HCT116 (cell line): ENCODE data around the gene ENTR1. TPM values are rescaled to one million over a fixed set of nuclear protein-coding genes. Genes with fewer than 3 reads are reported as not detected.

Experiments used
- ATAC-seq: fragments of 200-7000 bp; cut with Tn5 transposase; 2 replicates; pipeline ENCODE4 v1.9.1; 2020; ENCODE audit warnings: mild to moderate bottlenecking, moderate library complexity
- BruUV-seq: library from RNA; stranded (reverse); fragments of 400-500 nt; replicated peaks from 2 replicates; lab custom pipeline; 2021; lab: Mats Ljungman, UMichigan
- CTCF ChIA-PET: fragments of 300-600 bp; sonication (Branson Sonifier 250); formaldehyde crosslinking; loops from one replicate; lab custom pipeline; 2021; ENCODE audit warnings: antibody characterized with exemption; lab: Charles Lee
- POLR2A ChIA-PET: fragments of 300-600, 350-600 bp; sonication (Branson Sonifier 250); formaldehyde crosslinking; loops from one replicate; lab custom pipeline; 2021; ENCODE audit warnings: antibody characterized with exemption; lab: Charles Lee
- RAD21 ChIA-PET, 2 experiments: fragments of 300-600 bp; sonication (Branson Sonifier 250); formaldehyde crosslinking; loops; one replicate each; lab custom pipeline; 2023; ENCODE audit warnings: low total read pairs in 2 of 2; ENCODE audit not compliant: uncharacterized antibody in 2 of 2, unreplicated experiment in 2 of 2, low non-redundant PET in 1 of 2; lab: Charles Lee
- DNase-seq: peaks from one replicate; pipeline ENCODE4 v3.0.0-alpha.2; 2010; ENCODE audit warnings: low read depth, low spot score
- H2AFZ ChIP-seq: fragments of 200-600 bp; shearing (Covaris generic), sonication (generic); 2 replicates; pipeline ENCODE4 v1.6.1; 2017; ENCODE audit warnings: low read depth, mixed run types, mixed read lengths, antibody characterized with exemption, low read length; ENCODE audit not compliant: poor library complexity, severe bottlenecking
- H3K27ac ChIP-seq: 2 replicates; pipeline ENCODE4 v1.5.1; 2012; ENCODE audit warnings: low read depth, low read length
- H3K27me3 ChIP-seq: fragments of 200-600 bp; sonication (generic); 2 replicates; pipeline ENCODE4 v1.6.1; 2016; ENCODE audit warnings: mixed run types, low read length, mixed read lengths; ENCODE audit not compliant: insufficient read depth
- H3K36me3 ChIP-seq, 2 experiments: fragments of 200-500 bp in 1 of 2; fragments of 200-600 bp in 1 of 2; sonication (Bioruptor generic) in 1 of 2; sonication (generic) in 1 of 2; 2 replicates each; pipeline versions ENCODE4 v1.5.1 to v1.6.1; 2014 to 2016; ENCODE audit warnings: low read length in 2 of 2, inconsistent platforms in 1 of 2, mixed read lengths in 1 of 2, mixed run types in 1 of 2; ENCODE audit not compliant: insufficient read depth in 2 of 2, control insufficient read depth in 1 of 2
- H3K4me1 ChIP-seq, 2 experiments: fragments of 200-600 bp in 1 of 2; sonication (generic) in 1 of 2; 2 replicates each; pipeline versions ENCODE4 v1.5.1 to v1.6.1; 2012 to 2017; ENCODE audit warnings: low read length in 2 of 2, inconsistent platforms in 1 of 2, mild to moderate bottlenecking in 1 of 2, mixed read lengths in 1 of 2, mixed run types in 1 of 2, moderate library complexity in 1 of 2; ENCODE audit not compliant: insufficient read depth in 2 of 2, control insufficient read depth in 1 of 2
- H3K4me2 ChIP-seq: fragments of 200-600 bp; sonication (generic); 2 replicates; pipeline ENCODE4 v1.6.1; 2017; ENCODE audit warnings: mixed run types, low read length, mixed read lengths
- H3K4me3 ChIP-seq, 2 experiments: fragments of 200-600 bp in 1 of 2; sonication (generic) in 1 of 2; replicated peaks in 1 of 2; 2 replicates each; pipeline ENCODE4 v1.5.1; 2011 to 2016; ENCODE audit warnings: low read length in 2 of 2, control low read depth in 1 of 2, low read depth in 1 of 2, mild to moderate bottlenecking in 1 of 2, mixed read lengths in 1 of 2, mixed run types in 1 of 2
- H3K79me2 ChIP-seq: fragments of 200-600 bp; sonication (generic); 2 replicates; pipeline ENCODE4 v1.6.1; 2017; ENCODE audit warnings: mild to moderate bottlenecking, mixed run types, low read length, moderate library complexity, mixed read lengths; ENCODE audit not compliant: insufficient read depth
- H3K9ac ChIP-seq: fragments of 200-600 bp; sonication (generic); 2 replicates; pipeline ENCODE4 v1.6.1; 2016; ENCODE audit warnings: low read length, mixed read lengths
- H3K9me2 ChIP-seq: fragments of 200-600 bp; sonication (generic), shearing (Covaris generic); 2 replicates; pipeline ENCODE4 v1.6.1; 2017; ENCODE audit warnings: mixed run types, mild to moderate bottlenecking, moderate library complexity; ENCODE audit not compliant: insufficient read depth
- H3K9me3 ChIP-seq, 2 experiments: fragments of 200-500 bp in 1 of 2; fragments of 200-600 bp in 1 of 2; sonication (Bioruptor generic) in 1 of 2; sonication (generic) in 1 of 2; 2 replicates each; pipeline ENCODE4 v1.6.1; 2014 to 2017; ENCODE audit warnings: low read length in 2 of 2, mixed read lengths in 2 of 2, inconsistent platforms in 1 of 2, low read depth in 1 of 2, mild to moderate bottlenecking in 1 of 2, mixed run types in 1 of 2, moderate library complexity in 1 of 2; ENCODE audit not compliant: control insufficient read depth in 1 of 2, insufficient read depth in 1 of 2
- H4K20me1 ChIP-seq: fragments of 200-600 bp; sonication (generic), shearing (Covaris generic); 2 replicates; pipeline ENCODE4 v1.6.1; 2017; ENCODE audit warnings: mixed run types, mild to moderate bottlenecking, moderate library complexity; ENCODE audit not compliant: insufficient read depth
- EGR1 ChIP-seq: IDR thresholded peaks from 2 replicates; pipeline ENCODE4 v1.6.1; 2012; ENCODE audit warnings: low read depth
- JUND ChIP-seq: IDR thresholded peaks from 2 replicates; pipeline ENCODE4 v1.6.1; 2012
- TCF7L2 ChIP-seq: IDR thresholded peaks from 2 replicates; pipeline ENCODE4 v1.7.0; 2011; ENCODE audit warnings: borderline replicate concordance, inconsistent platforms; ENCODE audit not compliant: insufficient read depth, insufficient read length; ENCODE audit errors: extremely low read depth
- YY1 ChIP-seq: IDR thresholded peaks from 2 replicates; pipeline ENCODE4 v1.6.1; 2011; ENCODE audit warnings: low read length, low read depth, moderate library complexity, mild to moderate bottlenecking; ENCODE audit not compliant: insufficient replicate concordance; ENCODE audit errors: extremely low read depth
- intact Hi-C: fragments of 100-400 bp; cut with micrococcal nuclease; formaldehyde crosslinking; loops from 2 replicates; pipeline ENCODE4 v1.10.0; 2022
- total RNA-seq: library from RNA; stranded (reverse); gene quantifications from one replicate; pipeline ENCODE4 v1.2.1, GENCODE V29; 2021; ENCODE audit not compliant: unreplicated experiment

Gene ENTR1
- total RNA-seq, 1 experiment from 2014 or later, result 119 TPM

DNA sequence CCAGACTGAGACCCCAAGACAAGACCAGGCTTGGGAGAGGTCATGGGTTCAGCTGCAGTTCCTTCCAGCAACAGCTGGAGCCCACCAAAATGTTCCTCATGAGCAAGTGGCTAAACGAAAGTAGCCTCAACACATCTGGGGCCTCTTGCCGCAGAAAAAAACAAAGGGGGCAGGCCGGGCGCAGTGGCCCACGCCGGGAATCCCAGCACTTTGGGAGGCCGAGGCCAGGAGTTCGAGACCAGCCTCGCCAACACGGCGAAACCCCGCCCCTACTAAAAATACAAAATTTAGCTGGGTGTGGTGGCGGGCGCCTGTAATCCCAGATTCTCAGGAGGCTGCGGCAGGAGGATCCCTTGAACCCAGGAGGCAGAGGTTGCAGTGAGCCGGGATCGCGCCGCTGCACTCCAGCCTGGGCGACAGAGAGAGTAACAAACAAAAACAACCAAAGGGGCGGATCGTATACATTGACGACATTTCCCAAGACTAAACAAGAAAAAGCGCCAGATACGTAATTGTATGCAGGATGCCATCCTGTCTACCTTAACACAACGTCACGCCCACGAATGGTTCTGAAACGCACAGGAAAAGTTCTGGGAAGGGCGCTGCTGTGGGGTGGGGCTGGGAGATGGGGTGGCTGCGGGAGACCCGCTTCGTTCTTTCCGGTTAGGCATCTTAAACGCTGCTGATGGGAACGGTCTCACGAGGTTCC lies 27.6 kb upstream of the ENTR1 start:
- DNase-seq (no peak), ATAC-seq (no peak)
- CTCF ChIA-PET, result no interaction called here
- no peaks in the 10 kb centered on the region for H4K20me1 ChIP-seq
- RAD21 ChIA-PET, result no interaction called here
- no peaks in the 10 kb centered on the region for H3K9me2 ChIP-seq
- POLR2A ChIA-PET, result no interaction called here
- intact Hi-C loops, result no loop called here
- peak overlapping the region; percentile 63 to 81 for H3K4me3 ChIP-seq
- H3K79me2 ChIP-seq, result peaks cover 59% of the 10 kb centered on the region
- H3K9me3 ChIP-seq, result no peaks in the 10 kb centered on the region
- no TSS peak for BruUV-seq
- no peaks in the 10 kb centered on the region for H3K27me3 ChIP-seq
- peak overlapping the region; percentile 88; the same call in 1 of the 2 replicates for H3K27ac ChIP-seq
- H3K9ac ChIP-seq, result peak overlapping the region; percentile 87
- no peak overlapping the region for H2AFZ ChIP-seq
- H3K36me3 ChIP-seq, result peaks cover under 1 to 18% of the 10 kb centered on the region in 2 experiments; a peak in 3 of 4 replicates
- peak overlapping the region; percentile 91 for H3K4me2 ChIP-seq
- peaks cover 8 to 22% of the 10 kb centered on the region in 2 experiments for H3K4me1 ChIP-seq
- TF ChIP-seq TCF7L2, result no peak
- TF ChIP-seq JUND, result no peak
- TF ChIP-seq YY1, result no peak
- TF ChIP-seq EGR1, result no peak

DNA sequence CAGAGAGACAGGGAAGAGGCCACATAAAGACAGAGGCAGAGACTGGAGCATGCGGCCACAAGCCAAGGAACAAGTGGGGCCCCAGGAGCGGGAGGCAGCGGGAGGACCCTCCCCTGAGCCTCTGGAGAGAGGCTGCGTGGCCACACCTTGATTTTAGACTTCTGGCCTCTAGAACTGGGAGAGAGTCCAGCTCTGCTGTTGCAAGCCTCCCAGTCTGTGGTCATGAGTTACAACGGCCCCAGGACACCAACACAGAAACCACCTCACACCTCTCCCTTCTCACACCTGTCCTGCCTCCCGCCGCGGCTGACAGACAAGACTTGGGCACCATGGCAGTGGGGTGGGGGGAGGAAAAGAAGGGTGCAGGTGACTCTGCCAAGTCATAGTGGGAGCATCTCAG lies 27.0 kb upstream of the ENTR1 start:
- ChIA-PET RAD21 (no interaction called here), CTCF (no interaction called here), POLR2A (no interaction called here)
- no peak overlapping the region for H3K4me3 ChIP-seq
- BruUV-seq, result no TSS peak
- peaks cover 3 to 13% of the 10 kb centered on the region in 2 experiments; a peak in 2 of 4 replicates for H3K36me3 ChIP-seq
- H3K79me2 ChIP-seq, result peaks cover 59% of the 10 kb centered on the region
- H3K27ac ChIP-seq, result no peak overlapping the region
- no peak for TF ChIP-seq JUND
- no peak for TF ChIP-seq YY1
- TF ChIP-seq, all 23 proteins: peak for 0
- no peaks in the 10 kb centered on the region for H4K20me1 ChIP-seq
- peaks cover 8 to 22% of the 10 kb centered on the region in 2 experiments for H3K4me1 ChIP-seq
- no peaks in the 10 kb centered on the region for H3K9me3 ChIP-seq
- intact Hi-C loops, result no loop called here
- DNase-seq (no peak), ATAC-seq (no peak)
- H2AFZ ChIP-seq, result no peak overlapping the region
- H3K27me3 ChIP-seq, result no peaks in the 10 kb centered on the region
- H3K4me2 ChIP-seq, result peak overlapping the region; percentile 91; the same call in 1 of the 2 replicates
- no peak overlapping the region for H3K9ac ChIP-seq
- no peaks in the 10 kb centered on the region for H3K9me2 ChIP-seq
